HEK293T (cell line): ENCODE results near the gene BRMS1L.
"Not testable (repeated sequence)": the region's sequence is repeated elsewhere in the genome, so short reads cannot be mapped to it uniquely, and the experiment has no call there.

Experiments
- CTCF ChIA-PET: fragments of 350-600 bp; formaldehyde crosslinking; extraction: SDS; loops from one replicate; lab custom pipeline; 2021; ENCODE audit warnings: antibody characterized with exemption, inconsistent platforms; lab: Yijun Ruan, JAX
- POLR2A ChIA-PET: fragments of 350-600 bp; formaldehyde crosslinking; extraction: SDS; loops from one replicate; lab custom pipeline; 2020; ENCODE audit warnings: antibody characterized with exemption, inconsistent platforms; lab: Yijun Ruan, JAX
- DNase-seq: peaks from one replicate; pipeline ENCODE4 v3.0.0; 2012; ENCODE audit warnings: mixed read lengths; ENCODE audit errors: extremely low spot score
- ARNT ChIP-seq: fragments of 450-650 bp; IDR thresholded peaks from 2 replicates; pipeline ENCODE4 v1.6.1; 2017; ENCODE audit warnings: mild to moderate bottlenecking
- BHLHE40 ChIP-seq: fragments of 450-650 bp; IDR thresholded peaks from 2 replicates; pipeline ENCODE4 v1.6.1; 2016; ENCODE audit warnings: mild to moderate bottlenecking, moderate library complexity, borderline replicate concordance
- CTBP1 ChIP-seq: fragments of 450-650 bp; IDR thresholded peaks from 2 replicates; pipeline ENCODE4 v1.6.1; 2016; ENCODE audit warnings: borderline replicate concordance
- ELF4 ChIP-seq: fragments of 450-650 bp; IDR thresholded peaks from 2 replicates; pipeline ENCODE4 v1.6.1; 2017; ENCODE audit warnings: antibody characterized with exemption
- FOXA1 ChIP-seq: fragments of 450-650 bp; IDR thresholded peaks from 2 replicates; pipeline ENCODE4 v1.6.1; 2016; ENCODE audit warnings: mild to moderate bottlenecking
- FOXK2 ChIP-seq: fragments of 450-650 bp; IDR thresholded peaks from 2 replicates; pipeline ENCODE4 v1.6.1; 2016; ENCODE audit warnings: mild to moderate bottlenecking
- FOXM1 ChIP-seq: fragments of 450-650 bp; IDR thresholded peaks from 2 replicates; pipeline ENCODE4 v1.6.1; 2017; ENCODE audit warnings: mild to moderate bottlenecking, borderline replicate concordance
- HDGF ChIP-seq: fragments of 450-650 bp; IDR thresholded peaks from 2 replicates; pipeline ENCODE4 v1.6.1; 2017; ENCODE audit warnings: antibody characterized with exemption, borderline replicate concordance
- L3MBTL2 ChIP-seq: fragments of 450-650 bp; conservative IDR thresholded peaks from 2 replicates; pipeline ENCODE4 v1.6.1; 2016; ENCODE audit warnings: mild to moderate bottlenecking
- LEF1 ChIP-seq: fragments of 450-650 bp; IDR thresholded peaks from 2 replicates; pipeline ENCODE4 v1.6.1; 2017; ENCODE audit warnings: mild to moderate bottlenecking, borderline replicate concordance
- NFRKB ChIP-seq: fragments of 450-650 bp; IDR thresholded peaks from 2 replicates; pipeline ENCODE4 v1.6.1; 2016; ENCODE audit warnings: mild to moderate bottlenecking, moderate library complexity
- SP1 ChIP-seq: fragments of 450-650 bp; IDR thresholded peaks from 2 replicates; pipeline ENCODE4 v1.6.1; 2017
- SUZ12 ChIP-seq: fragments of 450-650 bp; IDR thresholded peaks from 2 replicates; pipeline ENCODE4 v1.6.1; 2016; ENCODE audit warnings: mild to moderate bottlenecking
- TARDBP ChIP-seq: fragments of 450-650 bp; IDR thresholded peaks from 2 replicates; pipeline ENCODE4 v1.6.1; 2016
- ZNF384 ChIP-seq: fragments of 450-650 bp; IDR thresholded peaks from 2 replicates; pipeline ENCODE4 v1.6.1; 2016
- TF ChIP-seq, protein P1 (sequence below): fragments of 450-650 bp; IDR thresholded peaks from 2 replicates; pipeline ENCODE4 v1.6.1; 2016

BRMS1L gene, protein sequence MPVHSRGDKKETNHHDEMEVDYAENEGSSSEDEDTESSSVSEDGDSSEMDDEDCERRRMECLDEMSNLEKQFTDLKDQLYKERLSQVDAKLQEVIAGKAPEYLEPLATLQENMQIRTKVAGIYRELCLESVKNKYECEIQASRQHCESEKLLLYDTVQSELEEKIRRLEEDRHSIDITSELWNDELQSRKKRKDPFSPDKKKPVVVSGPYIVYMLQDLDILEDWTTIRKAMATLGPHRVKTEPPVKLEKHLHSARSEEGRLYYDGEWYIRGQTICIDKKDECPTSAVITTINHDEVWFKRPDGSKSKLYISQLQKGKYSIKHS

DNA sequence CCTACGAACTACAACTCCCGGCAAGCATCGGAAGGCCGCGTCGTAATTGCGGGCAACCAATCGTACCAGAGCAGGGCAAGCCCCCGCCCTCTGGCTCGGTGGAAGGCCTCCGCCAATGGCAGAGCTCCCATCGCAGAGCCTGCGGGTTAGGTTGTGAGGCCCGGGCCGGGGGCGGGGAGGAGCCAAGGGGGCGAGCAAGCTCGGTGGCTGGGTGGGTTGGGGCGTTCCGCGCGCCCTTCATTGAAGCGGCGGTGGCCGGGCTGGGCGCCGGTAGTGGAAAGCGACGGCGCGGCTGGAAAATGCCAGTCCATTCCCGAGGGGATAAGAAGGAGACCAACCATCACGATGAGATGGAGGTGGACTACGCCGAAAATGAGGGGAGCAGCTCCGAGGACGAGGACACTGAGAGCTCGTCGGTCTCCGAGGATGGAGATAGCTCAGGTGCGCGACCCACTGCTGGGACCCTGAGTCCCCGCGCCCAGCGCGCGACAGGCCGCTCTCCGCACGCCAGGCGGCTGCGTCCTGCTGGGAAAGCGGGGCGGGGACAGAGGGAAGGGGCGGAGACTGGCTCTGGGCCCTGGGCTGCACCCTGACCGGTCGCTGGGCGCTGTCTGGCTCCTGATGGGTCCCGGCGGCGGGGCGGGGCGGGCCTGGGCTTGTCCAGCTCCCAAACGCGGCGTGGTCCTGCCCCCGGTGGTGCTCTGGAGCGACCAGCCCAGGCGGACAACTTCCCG, at the start of gene BRMS1L:
TSS of gene BRMS1L (plus strand) at position 121 of the 734 bp plus-strand sequence. CDS start at position 300, 179 bp downstream.
- POLR2A ChIA-PET = interaction anchor here (0.5 to 1.7 kb wide), 21 partner anchors 8 to 564 kb away, joined by 3 to 22 read pairs (median 3); partner anchors contain the start of genes INSM2 and RALGAPA1
- DNase-seq = peak; percentile 94

DNA sequence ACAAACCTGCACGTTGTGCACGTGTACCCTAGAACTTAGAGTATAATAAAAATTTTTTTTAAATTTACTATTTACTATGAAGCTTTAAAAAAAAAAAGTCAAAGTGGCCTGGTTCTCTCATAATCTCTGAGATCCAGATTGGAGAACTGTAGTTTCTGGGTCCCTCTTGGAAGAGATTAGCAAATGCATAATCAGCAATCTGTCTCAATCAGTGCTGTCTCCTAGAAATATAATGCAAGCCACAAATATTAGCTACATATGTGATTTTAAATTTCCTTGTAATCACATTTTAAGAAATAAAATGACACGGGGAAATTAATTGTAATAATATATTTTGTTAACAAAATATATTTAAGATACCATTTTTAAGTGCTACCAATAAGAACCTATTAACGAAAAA, 49.3 kb upstream of the BRMS1L start:
- ChIA-PET POLR2A (no interaction called here), CTCF (no interaction called here)
- TF ChIP-seq L3MBTL2 (no peak), LEF1 (no peak), ELF4 (no peak), SUZ12 (no peak), CTBP1 (no peak), FOXM1 (no peak), TARDBP (no peak), NFRKB (no peak), HDGF (no peak)
- TF ChIP-seq, protein P1, sequence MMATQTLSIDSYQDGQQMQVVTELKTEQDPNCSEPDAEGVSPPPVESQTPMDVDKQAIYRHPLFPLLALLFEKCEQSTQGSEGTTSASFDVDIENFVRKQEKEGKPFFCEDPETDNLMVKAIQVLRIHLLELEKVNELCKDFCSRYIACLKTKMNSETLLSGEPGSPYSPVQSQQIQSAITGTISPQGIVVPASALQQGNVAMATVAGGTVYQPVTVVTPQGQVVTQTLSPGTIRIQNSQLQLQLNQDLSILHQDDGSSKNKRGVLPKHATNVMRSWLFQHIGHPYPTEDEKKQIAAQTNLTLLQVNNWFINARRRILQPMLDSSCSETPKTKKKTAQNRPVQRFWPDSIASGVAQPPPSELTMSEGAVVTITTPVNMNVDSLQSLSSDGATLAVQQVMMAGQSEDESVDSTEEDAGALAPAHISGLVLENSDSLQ = no peak
- DNase-seq = no peak

More for the DNA sequence above, at the start of gene BRMS1L:
- CTCF ChIA-PET = interaction anchor here (1.2 to 2.0 kb wide), 2 partner anchors 8 to 10 kb away, joined by 3 to 11 read pairs; no protein-coding TSS in a partner anchor
- peak; percentile 59; the same call in 1 of the 2 replicates for TF ChIP-seq ELF4
- TF ChIP-seq CTBP1 = peak; percentile 30; the same call in 1 of the 2 replicates
- TF ChIP-seq ARNT = 0 out of 2 replicates have a peak, but pooled peaks have one; percentile 12
- TF ChIP-seq FOXM1 = no peak
- TF ChIP-seq ZNF384 = no peak

DNA sequence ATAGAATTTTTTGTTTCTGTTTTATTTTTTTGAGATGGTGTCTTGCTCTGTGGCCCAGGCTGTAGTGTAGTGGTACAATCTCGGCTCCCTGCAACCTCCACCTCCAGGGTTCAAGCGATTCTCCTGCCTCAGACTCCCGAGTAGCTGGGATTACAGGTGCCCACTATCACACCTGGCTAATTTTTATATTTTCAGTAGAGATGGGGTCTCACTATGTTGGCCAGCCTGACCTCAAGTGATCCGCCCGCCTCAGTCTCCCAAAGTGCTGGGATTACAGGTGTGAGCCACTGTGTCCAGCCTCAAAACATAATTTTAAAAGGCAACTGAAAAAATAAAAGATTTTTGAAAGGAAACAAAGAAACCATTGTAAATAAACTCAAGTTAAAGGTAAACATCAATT, 48.6 kb upstream of the BRMS1L start:
- DNase-seq, POLR2A ChIA-PET, CTCF ChIA-PET: not testable (repeated sequence)

DNA sequence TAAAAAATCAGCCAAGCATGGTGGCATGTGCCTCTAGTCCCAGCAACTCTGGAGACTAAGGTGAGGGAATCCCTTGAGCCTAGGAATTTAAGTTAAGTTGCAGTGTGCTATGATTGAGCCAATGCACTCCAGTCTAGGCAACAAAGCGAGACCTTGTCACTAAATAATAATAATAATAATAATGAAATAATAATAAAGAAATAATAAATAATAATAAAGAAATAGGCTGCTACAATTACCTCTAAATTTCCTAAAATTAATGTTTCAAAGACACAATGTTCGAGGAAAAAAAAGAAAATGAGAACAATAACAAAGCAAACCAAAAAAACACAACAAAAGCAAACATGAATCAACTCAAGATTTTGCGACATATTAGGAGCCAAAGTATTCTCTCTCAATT, 46.8 kb upstream of the BRMS1L start:
- CTCF ChIA-PET = no interaction called here
- DNase-seq = no peak
- TF ChIP-seq BHLHE40 = no peak
- TF ChIP-seq, protein P1 = no peak
- TF ChIP-seq FOXM1 = no peak
- TF ChIP-seq LEF1 = no peak
- no peak for TF ChIP-seq L3MBTL2
- TF ChIP-seq SP1 = no peak
- POLR2A ChIA-PET = no interaction called here

DNA sequence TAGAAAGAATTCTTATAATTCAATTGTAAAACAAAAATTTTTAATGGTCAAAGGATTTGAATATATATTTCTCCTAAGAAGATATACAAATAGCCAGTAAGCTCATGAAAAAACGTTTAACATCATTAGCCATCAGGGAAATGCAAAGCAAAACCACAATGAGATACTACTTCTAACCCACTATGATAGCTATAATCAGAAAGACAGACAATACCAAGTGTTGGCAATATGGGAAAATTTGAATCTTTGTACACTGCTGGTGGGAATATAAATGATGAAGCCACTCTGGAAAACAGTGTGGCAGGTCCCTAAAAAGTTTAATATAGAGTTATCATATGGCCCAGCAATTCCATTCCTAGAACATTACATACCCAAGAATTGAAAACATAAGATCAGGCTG, 42.4 kb upstream of the BRMS1L start:
- ChIA-PET POLR2A (no interaction called here), CTCF (no interaction called here)
- DNase-seq = no peak
- TF ChIP-seq SP1 (no peak), ARNT (no peak), NFRKB (no peak), FOXA1 (no peak), HDGF (no peak), ELF4 (no peak), FOXK2 (no peak), TARDBP (no peak), L3MBTL2 (no peak), LEF1 (no peak)
- TF ChIP-seq, protein P1 = no peak

DNA sequence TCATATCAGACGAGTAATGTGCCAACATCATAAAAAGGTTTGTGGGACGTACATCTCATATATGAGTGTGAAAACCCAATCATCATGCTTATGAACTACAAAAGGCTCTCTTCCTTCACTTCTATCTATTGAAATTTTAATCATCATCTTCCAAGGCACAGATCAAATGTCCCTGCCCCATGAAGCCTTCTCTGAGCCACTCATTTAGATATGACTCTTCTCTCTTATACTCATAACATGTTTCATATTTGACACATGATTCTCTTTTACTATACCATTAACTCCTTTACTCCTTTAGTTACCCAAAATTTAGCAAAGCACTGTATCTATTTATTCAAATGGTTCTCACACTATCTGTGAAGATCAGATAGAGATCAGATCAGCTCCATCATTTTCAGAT, 39.3 kb upstream of the BRMS1L start:
- DNase-seq = no peak
- TF ChIP-seq TARDBP (no peak), ARNT (no peak), CTBP1 (no peak), L3MBTL2 (no peak), SP1 (no peak), ELF4 (no peak), FOXM1 (no peak), SUZ12 (no peak)
- ChIA-PET CTCF (no interaction called here), POLR2A (no interaction called here)
